HG02840 (cell line): ENCODE data around the gene ESR2.
"Not testable (repeated sequence)": the region's sequence is repeated elsewhere in the genome, so short reads cannot be mapped to it uniquely, and the experiment has no call there.

Experiments
- ATAC-seq: cut with Tn5 transposase; IDR thresholded peaks from one replicate; pipeline ENCODE4 v1.9.1; 2021; ENCODE audit warnings: mild to moderate bottlenecking, moderate library complexity, moderate number of reproducible peaks; ENCODE audit not compliant: unreplicated experiment, low FRiP score

The ESR2 gene

GRCh38 chr14:64201921-64202545, 92.1 kb downstream of the ESR2 start:
- no peak for ATAC-seq

GRCh38 chr14:64201296-64201695, 92.9 kb downstream of the ESR2 start:
- ATAC-seq = no peak

GRCh38 chr14:64200170-64200569, 94.0 kb downstream of the ESR2 start:
- ATAC-seq = no peak

- no peak for ATAC-seq
These were observed 95.7 kb downstream of the ESR2 start for GRCh38 chr14:64198486-64198885.

GRCh38 chr14:64197996-64198395, 96.2 kb downstream of the ESR2 start:
- no peak for ATAC-seq

GRCh38 chr14:64196814-64197411, 97.3 kb downstream of the ESR2 start:
- no peak for ATAC-seq

- no peak for ATAC-seq
These were observed 98.1 kb downstream of the ESR2 start for GRCh38 chr14:64196056-64196455.

- ATAC-seq = no peak
These were observed 99.0 kb downstream of the ESR2 start for GRCh38 chr14:64195199-64195598.

- ATAC-seq = no peak
These were observed 99.8 kb downstream of the ESR2 start for GRCh38 chr14:64194404-64194803.

- ATAC-seq = no peak
These were observed 100.3 kb downstream of the ESR2 start for GRCh38 chr14:64193821-64194220.

- ATAC-seq = no peak
These were observed 102.4 kb downstream of the ESR2 start for GRCh38 chr14:64191756-64192155.

GRCh38 chr14:64190974-64191502, 103.1 kb downstream of the ESR2 start:
- no peak for ATAC-seq

GRCh38 chr14:64187331-64187730, 106.8 kb downstream of the ESR2 start:
- ATAC-seq = no peak

- no peak for ATAC-seq
These were observed 107.7 kb downstream of the ESR2 start for GRCh38 chr14:64186231-64187129.

- ATAC-seq = no peak
These were observed 109.0 kb downstream of the ESR2 start for GRCh38 chr14:64185184-64185583.

- no peak for ATAC-seq
These were observed 110.0 kb downstream of the ESR2 start for GRCh38 chr14:64184103-64184729.

GRCh38 chr14:64182908-64183307, 111.3 kb downstream of the ESR2 start:
- not testable (repeated sequence) for ATAC-seq

- no peak for ATAC-seq
These were observed 115.4 kb downstream of the ESR2 start for GRCh38 chr14:64178814-64179213.

- no peak for ATAC-seq
These were observed 117.8 kb downstream of the ESR2 start for GRCh38 chr14:64176330-64176729.

GRCh38 chr14:64174922-64175782, 119.0 kb downstream of the ESR2 start:
- no peak for ATAC-seq
